Common myeloid progenitor, CD34-positive (primary cell): Measurements from ENCODE around the gene RSPH9.
"Not testable (repeated sequence)": the region's sequence is repeated elsewhere in the genome, so short reads cannot be mapped to it uniquely, and the experiment has no call there.

Experiments
- CTCF ChIA-PET: fragments of 350-600 bp; sonication (Branson Sonifier 250); formaldehyde crosslinking; loops from one replicate; lab custom pipeline; 2021; ENCODE audit warnings: antibody characterized with exemption; lab: Charles Lee
- POLR2A ChIA-PET: fragments of 350-600 bp; sonication (Branson Sonifier 250); formaldehyde crosslinking; loops from one replicate; lab custom pipeline; 2021; ENCODE audit warnings: antibody characterized with exemption; lab: Charles Lee
- DNase-seq, 3 donors: peaks; one replicate each; pipeline versions ENCODE4 v3.0.0 to v3.0.0-alpha.2; 2013
- H3K27ac ChIP-seq, 2 experiments: 1 replicate in 1 of 2; 2 replicates in 1 of 2; pipeline ENCODE4 v1.7.0; 2013; ENCODE audit warnings: inconsistent platforms in 2 of 2, low read length in 2 of 2, mild to moderate bottlenecking in 2 of 2, low read depth in 1 of 2, moderate library complexity in 1 of 2; ENCODE audit not compliant: severe bottlenecking in 2 of 2, insufficient read depth in 1 of 2, poor library complexity in 1 of 2
- H3K27me3 ChIP-seq, 5 experiments: replicated peaks in 2 of 5; 1 replicate in 3 of 5; 2 replicates in 2 of 5; pipeline versions ENCODE4 v1.6.1 to v1.7.0; 2013; ENCODE audit warnings: low read length in 4 of 5, mild to moderate bottlenecking in 2 of 5, moderate library complexity in 2 of 5, inconsistent platforms in 1 of 5; ENCODE audit not compliant: insufficient read depth in 5 of 5, control insufficient read depth in 4 of 5
- H3K36me3 ChIP-seq, 4 experiments: 1 replicate in 2 of 4; 2 replicates in 2 of 4; pipeline versions ENCODE4 v1.6.1 to v1.7.0; 2013; ENCODE audit warnings: low read length in 3 of 4, control low read depth in 1 of 4, mild to moderate bottlenecking in 1 of 4; ENCODE audit not compliant: control insufficient read depth in 4 of 4, insufficient read depth in 4 of 4
- H3K4me1 ChIP-seq, 4 experiments: 1 replicate in 3 of 4; 2 replicates in 1 of 4; pipeline versions ENCODE4 v1.6.1 to v1.7.1; 2013; ENCODE audit warnings: low read length in 3 of 4, mild to moderate bottlenecking in 3 of 4, control low read depth in 1 of 4, inconsistent platforms in 1 of 4, moderate library complexity in 1 of 4; ENCODE audit not compliant: control insufficient read depth in 4 of 4, insufficient read depth in 4 of 4; ENCODE audit errors: control extremely low read depth in 1 of 4
- H3K4me3 ChIP-seq, 7 experiments: 1 replicate in 4 of 7; 2 replicates in 3 of 7; pipeline versions ENCODE4 v1.5.1 to v1.7.0; 2013; ENCODE audit warnings: mild to moderate bottlenecking in 7 of 7, low read length in 6 of 7, moderate library complexity in 6 of 7, inconsistent platforms in 2 of 7, low read depth in 2 of 7, control low read depth in 1 of 7; ENCODE audit not compliant: insufficient read depth in 4 of 7, control insufficient read depth in 1 of 7; ENCODE audit errors: extremely low read depth in 1 of 7
- H3K9me3 ChIP-seq, 5 experiments: 1 replicate in 4 of 5; 2 replicates in 1 of 5; pipeline versions ENCODE4 v1.6.1 to v1.7.1; 2013; ENCODE audit warnings: low read length in 4 of 5, mild to moderate bottlenecking in 2 of 5, inconsistent platforms in 1 of 5, low read depth in 1 of 5, moderate library complexity in 1 of 5; ENCODE audit not compliant: control insufficient read depth in 4 of 5, insufficient read depth in 2 of 5; ENCODE audit errors: control extremely low read depth in 1 of 5
- WGBS: methylation state at CpG from one replicate; pipeline ENCODE4 v1.1.5; 2013; ENCODE audit not compliant: insufficient coverage; 5-methylcytosine and 5-hydroxymethylcytosine counted together

RSPH9 gene

DNA sequence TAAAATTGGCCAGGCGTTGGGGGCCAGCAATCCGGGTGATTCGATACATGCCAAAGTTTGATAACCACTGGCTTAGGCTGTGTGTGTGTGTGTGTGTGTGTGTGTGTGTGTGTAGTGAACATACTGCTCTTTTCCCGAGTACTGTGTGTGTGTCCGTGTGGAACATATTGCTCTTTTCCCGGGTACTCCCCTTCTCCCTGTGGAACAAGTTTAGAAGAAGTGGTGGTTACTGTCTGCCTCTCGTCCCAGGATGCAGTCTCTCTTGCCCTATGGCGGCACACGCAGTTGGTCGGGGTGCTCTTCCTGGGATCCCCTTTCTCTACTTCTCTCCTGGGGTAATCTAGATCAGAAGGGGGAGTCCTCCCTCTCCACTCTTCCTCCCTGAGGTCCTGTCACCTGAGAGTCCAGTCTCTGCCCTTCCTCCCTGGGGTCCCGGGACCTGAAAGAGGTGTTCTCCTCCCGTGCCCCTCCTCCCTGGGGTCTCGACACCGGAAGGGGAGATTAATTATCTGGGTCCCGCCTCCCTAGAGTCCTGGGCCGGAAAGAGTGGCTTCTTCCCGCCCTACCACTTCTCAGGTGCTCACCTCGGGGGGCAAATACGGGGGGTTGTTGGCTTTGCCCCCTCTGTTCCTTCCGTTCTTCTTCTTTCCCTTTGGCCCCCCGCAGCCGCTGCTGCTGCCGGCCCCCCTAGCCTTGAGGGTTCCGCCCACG is 16.3 kb upstream of the RSPH9 start:
- 6% methylated on average over 10 of the region's 25 CpGs for WGBS
- ChIA-PET CTCF (no interaction called here), POLR2A (interaction anchor here (0.6 kb wide), 1 partner anchor 497 kb away, joined by 3 read pairs; no protein-coding TSS in a partner anchor)
- no peaks in the 10 kb centered on the region for H3K9me3 ChIP-seq
- H3K27me3 ChIP-seq, result no peaks in the 10 kb centered on the region
- H3K4me1 ChIP-seq, result peaks cover 4 to 36% (median 28%) of the 10 kb centered on the region in 4 experiments
- peak overlapping the region; percentile 82 to 99 (median 92) for H3K4me3 ChIP-seq
- peak in 2 of 3 donors; percentile 57 to 72 for DNase-seq
- peaks cover 7 to 40% (median 27%) of the 10 kb centered on the region in 4 experiments for H3K36me3 ChIP-seq
- peak overlapping the region; percentile 78 to 92 for H3K27ac ChIP-seq

DNA sequence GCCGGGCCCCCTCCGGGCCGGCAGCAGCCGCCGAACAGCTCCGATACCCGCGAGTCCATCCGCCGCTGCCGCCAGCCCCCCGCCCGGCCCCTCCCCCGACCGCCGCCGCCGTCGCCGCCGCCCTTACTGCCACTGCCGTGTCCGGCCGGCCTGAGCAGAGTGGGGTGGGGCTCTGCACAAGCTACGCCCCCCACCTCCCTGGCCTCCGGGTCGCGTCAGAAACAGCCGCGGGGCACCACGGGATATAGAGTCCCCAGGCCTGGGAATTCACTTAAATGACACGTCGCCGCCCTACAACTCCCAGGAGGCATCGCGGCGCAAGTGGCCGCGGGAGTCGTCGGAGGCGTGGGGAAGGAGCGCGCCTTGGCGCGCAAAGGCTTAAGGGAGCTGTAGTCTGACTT is 15.7 kb upstream of the RSPH9 start, which contains the start of gene GTPBP2:
Gene GTPBP2, minus strand, starts transcription at position 161 of the 401 bp plus-strand sequence. Its CDS starts 102 bp downstream, at position 59.
- Histone ChIP-seq H3K27me3 (no peaks in the 10 kb centered on the region), H3K4me3 (peak within 1 kb of the TSS; percentile 82 to 99 (median 92)), H3K4me1 (peaks cover 4 to 36% (median 28%) of the 10 kb centered on the region in 4 experiments), H3K9me3 (no peaks in the 10 kb centered on the region), H3K27ac (peak within 1 kb of the TSS; percentile 78 to 92), H3K36me3 (peaks cover 6 to 34% (median 21%) of the 10 kb centered on the region in 4 experiments)
- WGBS, result 0% methylated on average over 23 of the region's 46 CpGs
- peak; percentile 97 to 99 (median 98) for DNase-seq
- ChIA-PET CTCF (interaction anchor here (0.7 to 2.9 kb wide), 6 partner anchors 15 to 36 kb away, joined by 3 to 9 read pairs (median 4); no protein-coding TSS in a partner anchor), POLR2A (interaction anchor here (0.6 kb wide), 1 partner anchor 496 kb away, joined by 3 read pairs; no protein-coding TSS in a partner anchor)

DNA sequence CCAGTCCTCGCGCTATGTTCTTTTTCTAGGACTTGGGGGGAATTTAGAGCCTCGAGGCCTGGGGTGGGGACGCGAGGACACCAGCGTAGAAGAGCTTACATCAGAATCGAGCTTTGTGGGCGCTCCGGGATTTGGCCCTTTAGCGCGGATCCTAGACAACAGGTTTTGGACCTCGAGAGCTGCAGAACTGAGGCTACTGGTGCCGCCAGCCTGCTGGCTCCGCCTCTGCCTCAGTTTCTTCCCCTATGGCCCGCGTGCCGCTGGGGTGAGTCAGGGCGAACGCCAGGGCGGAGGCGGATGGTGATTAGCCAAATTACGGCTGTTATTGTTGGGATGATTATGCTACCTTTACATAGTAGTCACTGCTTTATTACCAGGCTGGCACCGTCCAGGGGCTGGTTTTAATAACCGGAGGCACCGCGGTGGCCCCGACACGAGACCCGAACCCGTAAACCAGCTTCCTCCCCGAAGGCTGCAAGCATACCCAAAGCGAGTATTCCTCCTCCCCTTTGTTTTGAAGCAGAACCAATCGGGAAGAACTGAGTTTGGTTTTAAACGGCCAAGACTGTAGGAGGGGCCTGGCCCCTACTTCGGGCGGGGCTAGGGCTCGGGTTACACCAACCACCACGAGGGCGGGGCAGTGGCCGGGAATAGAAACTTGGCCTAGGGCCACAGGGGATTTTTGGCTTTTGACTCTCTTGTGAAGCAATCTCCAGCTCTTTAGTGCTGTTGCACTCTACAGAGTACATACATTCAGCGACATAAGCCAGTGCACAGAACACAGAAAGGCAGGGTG is 15.1 kb upstream of the RSPH9 start:
- ChIA-PET POLR2A (no interaction called here), CTCF (interaction anchor here (0.7 to 2.9 kb wide), 6 partner anchors 14 to 36 kb away, joined by 3 to 9 read pairs (median 4); no protein-coding TSS in a partner anchor)
- peak overlapping the region; percentile 58 to 92 for H3K27ac ChIP-seq
- peak overlapping the region; percentile 65 to 99 (median 89) for H3K4me3 ChIP-seq
- DNase-seq, result peak; percentile 96 to 99 (median 98)
- H3K4me1 ChIP-seq, result peaks cover 4 to 36% (median 28%) of the 10 kb centered on the region in 4 experiments
- WGBS, result 0% methylated on average over 28 of the region's 41 CpGs
- H3K9me3 ChIP-seq, result no peaks in the 10 kb centered on the region
- H3K27me3 ChIP-seq, result no peaks in the 10 kb centered on the region
- H3K36me3 ChIP-seq, result peaks cover 3 to 28% (median 16%) of the 10 kb centered on the region in 4 experiments

DNA sequence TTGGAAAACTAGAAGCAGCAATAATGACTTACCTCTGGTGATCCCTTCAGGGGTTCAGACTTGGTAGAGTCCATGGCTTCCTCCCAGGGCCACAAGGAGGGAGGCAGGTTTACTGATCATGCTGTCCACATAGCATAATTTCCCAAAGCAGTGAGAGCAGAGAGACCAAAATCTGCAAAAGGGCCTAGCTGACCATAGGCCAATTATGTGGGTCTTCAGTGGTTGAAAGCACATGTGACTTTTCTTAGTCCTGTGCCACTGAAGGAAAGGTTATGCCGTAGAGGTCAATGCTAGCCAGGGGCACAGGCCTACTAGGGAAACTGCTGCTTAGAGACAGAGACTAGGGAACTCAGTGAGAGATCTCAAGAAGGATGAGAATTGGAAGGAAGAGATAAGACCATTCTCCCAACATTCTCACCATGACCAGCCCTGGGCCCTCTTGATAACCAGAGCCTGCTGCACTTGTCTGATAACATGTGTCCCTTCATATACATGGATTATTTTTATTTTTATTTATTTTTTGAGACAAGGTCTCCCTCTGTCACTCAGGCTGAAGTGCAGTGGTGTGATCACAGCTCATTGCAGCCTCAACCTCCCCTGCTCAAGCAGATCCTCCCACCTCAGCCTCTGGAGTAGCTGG is 13.7 kb upstream of the RSPH9 start:
- peak overlapping the region in 1 of 2 experiments; percentile 92 for H3K27ac ChIP-seq
- no peaks in the 10 kb centered on the region for H3K27me3 ChIP-seq
- no peaks in the 10 kb centered on the region for H3K9me3 ChIP-seq
- peak; percentile 72 to 85 (median 75) for DNase-seq
- CTCF ChIA-PET, result interaction anchor here (2.9 kb wide), 1 partner anchor 15 kb away, joined by 9 read pairs; no protein-coding TSS in a partner anchor
- POLR2A ChIA-PET, result no interaction called here
- H3K4me1 ChIP-seq, result peaks cover 6 to 44% (median 35%) of the 10 kb centered on the region in 4 experiments
- no CpG with 5 or more reads among the region's 1 CpG for WGBS
- no peak overlapping the region for H3K4me3 ChIP-seq
- peaks cover 0 to 15% (median 3%) of the 10 kb centered on the region in 4 experiments for H3K36me3 ChIP-seq

DNA sequence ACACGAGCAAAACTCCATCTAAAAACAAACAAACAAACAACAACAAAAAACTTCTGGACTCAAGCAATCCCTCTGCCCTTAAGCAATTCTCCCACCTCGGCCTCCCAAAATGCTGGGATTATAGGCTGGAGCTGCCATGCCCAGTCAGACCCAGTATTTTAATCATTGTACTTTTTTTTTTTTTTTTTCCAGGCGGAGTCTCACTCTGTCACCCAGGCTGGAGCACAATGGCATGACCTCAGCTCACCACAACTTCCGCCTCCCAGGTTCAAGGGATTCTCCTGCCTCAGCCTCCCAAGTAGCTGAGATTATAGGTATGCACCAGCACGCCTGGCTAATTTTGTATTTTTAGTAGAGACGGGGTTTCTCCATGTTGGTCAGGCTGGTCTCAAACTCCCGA is 11.8 kb upstream of the RSPH9 start:
- H3K9me3 ChIP-seq, DNase-seq, H3K27me3 ChIP-seq, H3K36me3 ChIP-seq, H3K4me3 ChIP-seq, POLR2A ChIA-PET, H3K27ac ChIP-seq: not testable (repeated sequence)
- H3K4me1 ChIP-seq, result peaks cover 9 to 48% (median 34%) of the 10 kb centered on the region in 4 experiments
- WGBS, result 98% methylated on average over 5 of the region's 7 CpGs
- CTCF ChIA-PET, result interaction anchor here (0.7 kb wide), 1 partner anchor 59 kb away, joined by 3 read pairs; no protein-coding TSS in a partner anchor

DNA sequence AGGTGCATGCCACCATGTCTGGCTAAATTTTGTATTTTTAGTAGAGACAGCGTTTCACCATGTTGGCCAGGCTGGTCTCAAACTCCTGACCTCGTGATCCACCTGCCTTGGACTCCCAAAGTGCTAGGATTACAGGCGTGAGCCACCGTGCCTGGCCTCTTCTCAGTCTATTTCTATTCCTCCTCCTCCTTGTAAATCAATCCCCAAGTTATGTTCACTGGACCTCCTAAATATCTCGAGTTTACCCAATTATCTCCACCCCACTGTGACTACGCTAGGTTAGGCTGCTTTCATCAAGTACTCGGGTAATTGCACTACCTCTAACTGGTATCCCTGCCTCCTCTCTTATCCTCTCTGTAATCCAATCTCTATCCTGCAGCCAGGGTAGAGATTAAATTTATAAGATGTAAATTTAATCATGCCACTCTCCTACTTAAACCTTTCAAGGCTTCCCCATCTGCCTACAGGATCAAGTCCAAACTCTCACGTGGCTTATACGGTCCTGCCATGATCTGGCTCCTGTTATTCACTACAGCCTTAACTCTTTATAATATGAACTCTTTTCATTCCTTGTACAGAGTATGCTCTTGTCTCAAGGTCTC is 10.0 kb upstream of the RSPH9 start:
- H3K27ac ChIP-seq, result peak overlapping the region in 1 of 2 experiments; percentile 92
- POLR2A ChIA-PET, result interaction anchor here (0.7 kb wide), 1 partner anchor 612 kb away, joined by 3 read pairs; the partner anchor contains the start of gene HSP90AB1
- H3K27me3 ChIP-seq, result no peaks in the 10 kb centered on the region
- 76% methylated on average over 7 of the region's 9 CpGs for WGBS
- CTCF ChIA-PET, result no interaction called here
- peaks cover 0 to 12% (median 8%) of the 10 kb centered on the region in 4 experiments for H3K36me3 ChIP-seq
- no peak for DNase-seq
- H3K9me3 ChIP-seq, result no peaks in the 10 kb centered on the region
- peaks cover 9 to 41% (median 32%) of the 10 kb centered on the region in 4 experiments for H3K4me1 ChIP-seq
- H3K4me3 ChIP-seq, result peak overlapping the region in 3 of 7 experiments; percentile 87 to 97 (median 91)
